ENCODE measurements around the gene ARHGEF1.

The ARHGEF1 gene

DNA sequence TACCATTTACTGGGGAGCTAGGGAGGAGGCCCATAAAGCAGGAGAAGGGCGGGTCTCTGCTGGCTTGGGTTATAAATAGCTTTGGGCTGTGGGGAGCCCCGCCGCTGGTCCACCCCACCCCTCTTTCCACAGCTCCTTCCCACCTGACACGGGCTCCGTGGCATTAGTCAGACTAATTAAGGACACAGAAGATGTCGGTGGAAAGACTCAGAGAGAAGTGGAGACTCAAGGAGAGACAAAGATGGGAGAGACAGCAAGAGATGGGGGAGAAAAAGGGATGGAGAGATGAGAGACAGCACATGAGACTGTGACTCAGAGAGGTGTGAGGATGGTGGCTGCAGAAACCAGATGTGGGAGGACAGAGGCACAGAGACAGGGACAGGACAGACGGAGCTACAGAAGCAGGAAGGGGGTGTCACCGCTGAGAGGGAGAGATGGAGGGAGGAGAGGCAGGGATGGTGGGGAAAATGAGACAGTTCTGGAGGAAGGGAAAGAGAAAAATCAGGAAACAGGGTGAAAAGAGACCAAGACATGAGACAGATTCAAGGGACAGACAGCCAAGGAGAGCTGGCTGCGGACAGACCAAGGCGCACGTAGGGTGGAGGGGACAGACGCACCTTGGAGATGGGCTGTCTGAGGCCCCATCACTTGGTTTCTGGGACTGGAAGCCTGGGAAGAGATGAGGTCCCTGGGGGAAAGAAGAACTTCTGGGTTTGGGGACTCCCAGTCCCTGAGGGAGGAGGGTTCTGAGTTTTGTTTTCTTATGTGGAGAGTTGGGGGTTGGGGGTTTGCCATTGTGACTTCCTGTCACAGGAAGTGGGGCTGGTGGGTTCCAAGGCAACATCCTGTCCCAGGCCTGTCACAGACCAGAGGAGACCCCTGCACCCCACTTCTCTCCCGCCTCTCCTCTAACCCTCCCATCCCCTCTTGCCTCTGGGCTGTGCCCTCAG lies 4.1 kb downstream of the ARHGEF1 start:
- no peak for DNase-seq

DNA sequence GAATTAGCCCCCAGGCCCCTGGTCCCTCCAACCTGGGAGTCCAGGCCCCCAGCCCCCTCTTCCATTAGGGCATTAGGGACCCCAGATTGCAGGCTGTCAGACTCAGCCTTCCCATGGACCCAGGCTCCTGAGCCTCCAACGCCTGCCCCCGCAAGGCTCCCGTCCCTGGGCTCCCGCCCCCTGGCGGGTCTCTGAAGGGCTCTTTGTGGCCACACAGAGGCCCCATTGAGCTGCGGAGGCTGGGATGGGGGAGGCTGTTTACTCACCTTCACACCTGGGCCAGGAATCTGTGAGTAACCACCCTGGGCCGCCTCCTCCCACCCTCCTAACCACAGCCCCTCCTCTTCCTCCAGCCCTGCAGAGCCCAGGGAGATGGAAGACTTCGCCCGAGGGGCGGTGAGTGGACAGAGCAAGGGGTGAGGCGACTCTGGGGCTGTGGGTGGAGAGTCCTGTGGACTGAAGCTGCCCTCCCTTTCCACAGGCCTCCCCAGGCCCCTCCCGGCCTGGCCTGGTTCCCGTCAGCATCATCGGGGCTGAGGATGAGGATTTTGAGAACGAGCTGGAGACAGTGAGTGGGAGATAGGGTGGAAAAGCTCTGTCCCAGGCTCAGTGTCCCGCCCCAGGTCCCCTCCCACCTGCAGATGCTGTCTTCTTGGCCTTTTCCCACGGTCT lies 4.9 kb downstream of the ARHGEF1 start:
- no peak for DNase-seq

DNA sequence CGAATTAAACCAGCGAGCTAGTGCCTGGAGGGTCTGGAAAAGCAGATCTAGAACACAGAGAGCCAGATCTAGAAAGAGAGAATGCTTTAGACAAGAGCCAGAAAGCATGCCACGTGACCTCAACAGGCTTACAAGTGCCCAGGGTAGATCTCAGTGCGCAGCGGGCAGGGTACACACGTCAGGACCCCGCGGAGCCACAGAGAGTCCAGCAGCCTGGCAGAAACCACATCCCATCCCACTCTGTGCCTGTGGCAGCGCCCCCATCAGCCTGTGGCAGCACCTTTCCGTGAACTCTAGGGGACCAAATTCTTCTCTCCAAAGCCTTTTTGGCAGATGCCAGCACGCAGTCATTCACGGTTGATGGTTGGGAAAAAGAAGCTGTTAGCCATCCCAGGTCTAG lies 5.9 kb downstream of the ARHGEF1 start:
- no peak for DNase-seq

- no peak for DNase-seq
These were observed 6.9 kb downstream of the ARHGEF1 start for GRCh38 chr19:41889896-41890295.

GRCh38 chr19:41890936-41891335 lies 8.0 kb downstream of the ARHGEF1 start:
- DNase-seq = no peak

DNA sequence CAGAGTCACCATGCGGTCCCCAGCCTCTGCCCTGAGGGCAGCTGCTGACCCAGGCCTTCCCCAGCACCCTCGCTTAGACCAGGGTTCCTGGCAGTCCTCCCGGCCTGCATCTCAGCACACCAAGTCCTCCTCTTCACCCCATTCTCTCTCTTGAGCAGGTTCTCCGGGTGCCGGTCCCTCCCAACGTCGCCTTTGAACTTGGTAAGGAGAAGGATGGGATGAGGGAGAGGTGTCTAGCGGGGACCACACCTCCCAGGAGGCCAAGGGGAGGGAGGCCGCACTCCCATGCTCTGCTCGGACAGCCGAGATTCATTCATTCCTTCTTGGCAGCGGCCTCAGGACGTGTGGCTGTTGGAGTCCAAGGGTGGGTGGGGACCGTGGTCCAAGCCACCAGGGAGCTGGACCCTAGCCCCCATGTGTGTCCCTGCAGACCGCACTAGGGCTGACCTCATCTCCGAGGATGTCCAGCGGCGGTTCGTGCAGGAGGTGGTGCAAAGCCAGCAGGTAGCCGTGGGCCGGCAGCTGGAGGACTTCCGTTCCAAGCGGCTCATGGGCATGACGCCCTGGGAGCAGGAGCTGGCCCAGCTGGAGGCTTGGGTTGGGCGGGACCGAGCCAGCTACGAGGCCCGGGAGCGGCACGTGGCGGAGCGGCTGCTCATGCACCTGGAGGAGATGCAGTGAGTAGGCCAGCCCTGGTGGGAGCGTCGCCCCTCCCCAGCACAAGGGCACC lies 9.4 kb downstream of the ARHGEF1 start:
- DNase-seq = no peak

GRCh38 chr19:41893899-41894298 lies 10.9 kb downstream of the ARHGEF1 start:
- no peak for DNase-seq

DNA sequence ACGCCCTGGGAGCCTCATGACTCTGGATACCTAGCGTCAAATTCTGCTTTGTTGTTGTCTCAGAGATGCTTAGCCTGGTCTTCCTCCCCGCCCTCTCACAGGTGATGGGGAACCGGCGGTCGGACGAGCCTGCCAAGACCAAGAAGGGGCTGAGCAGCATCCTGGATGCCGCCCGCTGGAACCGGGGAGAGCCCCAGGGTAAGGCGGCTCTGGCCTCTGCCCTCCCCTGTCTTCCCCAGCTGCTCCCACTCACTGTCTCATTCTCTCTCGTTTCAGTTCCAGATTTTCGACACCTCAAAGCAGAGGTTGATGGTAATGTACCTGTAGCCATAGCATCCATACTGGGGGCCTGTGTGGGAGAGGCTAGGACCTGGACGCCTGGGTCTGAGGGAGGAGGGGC lies 11.4 kb downstream of the ARHGEF1 start:
- no peak for DNase-seq

GRCh38 chr19:41895745-41896580 lies 13.0 kb downstream of the ARHGEF1 start:
- no peak for DNase-seq

DNA sequence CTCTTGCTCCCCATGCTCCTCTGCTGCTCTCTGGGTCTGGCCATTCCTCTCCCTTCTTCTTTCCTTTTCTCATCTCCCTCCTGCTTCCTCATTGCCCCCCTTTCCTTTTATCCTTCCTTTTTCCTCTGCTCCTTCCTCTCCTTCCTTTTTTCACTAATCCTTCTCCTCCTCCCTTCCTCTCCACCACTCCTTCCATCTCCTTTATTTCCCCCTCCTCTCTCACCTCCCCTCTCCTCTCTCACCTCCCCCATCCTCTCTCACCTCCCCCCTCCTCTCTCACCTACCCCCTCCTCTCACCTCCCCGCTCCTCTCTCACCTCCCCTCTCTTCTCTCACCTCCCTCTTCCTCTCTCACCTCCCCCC lies 13.6 kb downstream of the ARHGEF1 start:
- no peak for DNase-seq

DNA sequence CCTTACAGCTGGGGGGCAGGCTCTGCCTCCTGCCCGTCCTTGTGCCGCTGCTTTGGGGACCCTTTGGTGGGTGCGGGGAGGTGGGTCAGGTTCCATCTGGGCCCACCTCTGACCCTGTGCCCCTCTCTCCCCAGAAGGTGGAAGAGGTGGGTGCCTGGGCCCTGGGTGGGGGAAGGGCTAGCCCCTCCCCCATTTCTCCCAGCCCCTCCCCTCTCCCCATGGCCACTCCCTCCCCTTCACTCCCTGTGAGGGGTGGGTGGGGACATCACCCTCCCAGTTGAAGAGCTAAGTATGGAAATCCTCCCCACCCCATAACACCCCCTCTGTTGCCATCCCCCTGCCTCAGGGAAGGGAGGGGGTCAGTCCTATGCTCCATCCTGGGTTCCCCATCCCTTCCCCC lies 14.2 kb downstream of the ARHGEF1 start:
- no peak for DNase-seq

GRCh38 chr19:41897820-41898219 lies 14.8 kb downstream of the ARHGEF1 start:
- no peak for DNase-seq

DNA sequence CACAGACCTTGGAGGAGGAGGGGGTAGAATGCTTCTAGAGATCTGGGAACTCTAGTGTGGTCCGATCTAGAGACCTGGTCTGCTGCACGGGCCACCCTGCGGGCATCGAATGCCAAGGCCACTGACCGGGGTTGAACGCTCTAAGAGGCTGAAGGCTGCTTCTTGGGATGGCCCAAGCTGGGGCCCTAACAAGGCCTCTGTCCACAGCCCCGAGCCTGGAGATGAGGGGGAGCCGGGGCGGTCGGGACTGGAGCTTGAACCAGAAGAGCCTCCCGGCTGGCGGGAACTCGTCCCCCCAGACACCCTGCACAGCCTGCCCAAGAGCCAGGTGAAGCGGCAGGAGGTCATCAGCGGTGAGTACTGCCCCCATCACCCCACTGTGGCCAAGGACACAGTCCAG lies 15.3 kb downstream of the ARHGEF1 start:
- no peak for DNase-seq

DNA sequence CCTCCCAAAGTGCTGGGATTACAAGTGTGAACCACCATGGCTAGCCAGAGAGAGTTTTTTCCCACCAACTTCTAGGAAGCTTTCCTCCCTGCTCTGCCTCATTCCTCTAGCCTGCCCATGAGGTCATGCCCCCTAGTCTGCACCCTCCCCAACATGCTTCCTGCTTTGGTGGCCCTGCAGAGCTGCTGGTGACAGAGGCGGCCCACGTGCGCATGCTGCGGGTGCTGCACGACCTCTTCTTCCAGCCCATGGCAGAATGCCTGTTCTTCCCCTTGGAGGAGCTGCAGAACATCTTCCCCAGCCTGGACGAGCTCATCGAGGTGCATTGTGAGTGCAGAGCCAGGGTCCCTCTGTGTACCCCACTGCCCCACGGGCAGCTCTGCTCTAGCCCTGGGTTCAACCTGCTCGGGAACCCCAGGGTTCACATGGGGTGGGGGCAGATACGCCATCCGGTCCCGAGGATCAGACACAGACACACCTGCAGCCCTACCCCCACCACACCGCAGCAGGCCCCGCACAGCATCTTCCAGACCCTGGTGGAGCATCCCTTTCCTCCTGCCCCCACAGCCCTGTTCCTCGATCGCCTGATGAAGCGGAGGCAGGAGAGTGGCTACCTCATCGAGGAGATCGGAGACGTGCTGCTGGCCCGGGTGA lies 18.9 kb downstream of the ARHGEF1 start:
- DNase-seq = no peak

GRCh38 chr19:41902594-41902993 lies 19.6 kb downstream of the ARHGEF1 start:
- DNase-seq = no peak

GRCh38 chr19:41903193-41903953 lies 20.4 kb downstream of the ARHGEF1 start:
- no peak for DNase-seq

- DNase-seq = no peak
These were observed 21.3 kb downstream of the ARHGEF1 start for GRCh38 chr19:41904118-41904870.

GRCh38 chr19:41905273-41906002 lies 22.5 kb downstream of the ARHGEF1 start:
- DNase-seq = no peak

- no peak for DNase-seq
These were observed 23.3 kb downstream of the ARHGEF1 start for GRCh38 chr19:41906271-41906670.
